Ovary (tissue), 3 donors: ENCODE results near the gene UBE4A.

Experiments
- CTCF ChIP-seq, 3 donors: fragments of 450-650 bp in 2 of 3; fragments of 200-600 bp in 1 of 3; IDR thresholded peaks; one replicate each; pipeline versions ENCODE4 v1.5.1 to v1.8.0; 2016 to 2022; ENCODE audit warnings: antibody characterized with exemption in 3 of 3, mild to moderate bottlenecking in 1 of 3
- EP300 ChIP-seq: sonication (generic); formaldehyde crosslinking; IDR thresholded peaks from one replicate; pipeline ENCODE4 v1.6.1; 2017; ENCODE audit warnings: antibody characterized with exemption
- donor health status: DM: no; HTN: no; CAD: no.

GRCh38 chr11:118349475-118349874 lies 9.9 kb upstream of the UBE4A start:
- TF ChIP-seq EP300 (no peak), CTCF (IDR thresholded peaks at IDR 0.05) (no peak)
